GM18517 (cell line): ENCODE measurements around the gene PNPO.
"Not testable (repeated sequence)": the region's sequence is repeated elsewhere in the genome, so short reads cannot be mapped to it uniquely, and the experiment has no call there.

Source experiments
- ATAC-seq: cut with Tn5 transposase; IDR thresholded peaks from one replicate; pipeline ENCODE4 v1.9.1; 2021; ENCODE audit warnings: mild to moderate bottlenecking, moderate library complexity; ENCODE audit not compliant: unreplicated experiment

PNPO gene

DNA sequence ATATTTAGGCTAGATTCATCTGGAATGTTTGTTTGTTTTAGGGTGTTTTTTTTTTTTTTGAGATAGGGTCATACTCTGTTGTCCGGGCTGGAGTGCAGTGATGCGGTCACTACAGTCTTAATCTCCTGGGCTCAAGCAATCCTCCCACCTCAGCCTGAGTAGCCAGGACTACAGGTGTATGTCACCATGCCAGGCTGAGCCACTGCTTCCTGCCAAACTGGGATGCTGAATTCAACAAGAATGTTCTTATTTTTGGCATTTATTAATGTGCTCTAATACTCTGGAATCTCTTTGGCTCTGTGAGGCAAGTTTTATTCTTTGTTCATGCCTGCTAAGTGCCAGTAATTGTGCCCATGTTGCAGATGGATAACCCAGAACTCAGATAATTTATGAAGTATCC, 23.8 kb upstream of the PNPO start:
- no peak for ATAC-seq

DNA sequence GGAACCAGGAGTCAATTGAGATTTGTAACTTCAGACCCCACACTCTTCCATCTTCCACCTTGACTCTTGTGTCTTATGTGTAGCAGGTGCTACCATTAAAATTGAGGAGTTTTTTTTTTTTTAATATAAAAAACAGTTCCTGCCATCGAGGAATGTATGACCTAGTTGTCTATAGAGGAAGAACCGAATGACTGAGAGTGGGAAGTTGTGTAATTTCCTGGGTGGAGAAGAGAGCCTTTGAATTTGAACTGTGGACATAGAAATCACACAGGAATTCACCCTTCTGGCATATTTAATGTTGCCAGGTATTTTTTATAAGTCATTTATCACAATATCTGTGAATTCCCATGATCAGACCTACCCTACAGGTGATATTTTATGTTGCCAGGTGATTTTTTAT, 23.4 kb upstream of the PNPO start:
- no peak for ATAC-seq

DNA sequence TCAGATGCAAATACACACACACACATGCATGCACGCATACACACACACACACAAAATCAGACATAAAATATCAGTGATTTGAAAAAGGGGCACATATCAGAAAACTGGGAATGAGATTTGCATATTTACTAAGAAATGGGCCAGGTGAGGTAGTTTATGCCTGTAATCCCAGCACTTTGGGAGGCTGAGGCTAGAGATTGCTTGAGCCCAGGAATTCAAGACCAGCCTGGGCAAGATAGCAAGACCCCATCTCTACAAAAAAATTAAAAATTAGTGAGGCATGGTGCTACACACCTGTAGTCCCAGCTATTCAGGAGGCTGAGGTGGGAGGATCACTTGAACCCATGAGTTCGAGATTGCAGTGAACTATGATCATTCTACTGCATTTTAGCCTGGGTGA, 22.4 kb upstream of the PNPO start:
- ATAC-seq: no peak

DNA sequence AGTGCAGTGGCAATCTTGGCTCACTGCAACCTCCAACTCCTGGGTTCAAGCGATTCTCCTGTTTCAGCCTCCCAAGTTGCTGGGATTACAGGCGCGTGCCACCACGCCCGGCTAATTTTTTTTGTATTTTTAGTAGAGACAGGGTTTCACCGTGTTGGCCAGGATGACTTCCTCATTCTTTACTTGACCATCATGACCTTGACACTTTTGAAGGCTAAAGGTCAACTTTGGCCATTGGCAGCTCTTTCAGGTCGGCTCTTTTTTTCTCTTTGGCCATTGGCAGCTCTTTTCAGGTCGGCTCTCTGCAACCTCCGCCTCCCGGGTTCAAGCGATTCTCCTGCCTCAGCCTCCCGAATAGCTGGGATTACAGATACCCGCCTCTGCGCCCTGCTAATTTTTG, 21.5 kb upstream of the PNPO start:
- ATAC-seq: not testable (repeated sequence)

DNA sequence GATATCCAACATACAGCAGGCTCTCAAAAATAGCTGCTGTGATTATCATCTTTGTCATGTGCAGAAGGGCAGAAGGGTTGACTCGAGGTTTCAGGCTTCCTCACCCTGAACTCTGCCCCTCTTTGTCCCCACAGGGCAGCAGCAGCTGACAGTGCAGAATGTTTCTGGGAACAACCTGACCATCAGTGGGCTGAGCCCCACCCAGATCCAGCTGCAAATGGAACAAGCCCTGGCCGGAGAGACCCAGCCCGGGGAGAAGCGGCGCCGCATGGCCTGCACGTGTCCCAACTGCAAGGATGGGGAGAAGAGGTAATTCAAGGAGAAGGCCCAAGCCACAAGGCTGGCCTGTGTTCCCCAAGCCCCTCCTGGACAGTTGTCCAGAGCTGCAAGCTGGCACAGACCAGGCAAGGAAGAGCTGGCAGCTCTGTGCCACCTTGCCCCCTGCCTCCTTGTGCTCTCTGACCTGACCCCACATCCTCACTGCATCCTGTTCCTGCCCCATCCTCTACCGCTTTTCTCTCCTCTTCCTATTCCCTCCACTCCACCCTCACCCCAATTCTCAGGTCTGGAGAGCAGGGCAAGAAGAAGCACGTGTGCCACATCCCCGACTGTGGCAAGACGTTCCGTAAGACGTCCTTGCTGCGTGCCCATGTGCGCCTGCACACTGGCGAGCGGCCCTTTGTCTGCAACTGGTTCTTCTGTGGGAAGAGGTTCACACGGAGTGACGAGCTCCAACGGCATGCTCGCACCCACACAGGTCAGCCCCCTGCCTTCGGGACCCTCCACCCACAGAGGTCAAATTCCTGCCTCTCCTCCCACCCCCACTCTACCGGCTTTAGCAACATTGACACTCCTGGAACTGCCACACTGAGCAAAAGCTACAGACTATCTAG, 16.3 kb upstream of the PNPO start:
- no peak for ATAC-seq

DNA sequence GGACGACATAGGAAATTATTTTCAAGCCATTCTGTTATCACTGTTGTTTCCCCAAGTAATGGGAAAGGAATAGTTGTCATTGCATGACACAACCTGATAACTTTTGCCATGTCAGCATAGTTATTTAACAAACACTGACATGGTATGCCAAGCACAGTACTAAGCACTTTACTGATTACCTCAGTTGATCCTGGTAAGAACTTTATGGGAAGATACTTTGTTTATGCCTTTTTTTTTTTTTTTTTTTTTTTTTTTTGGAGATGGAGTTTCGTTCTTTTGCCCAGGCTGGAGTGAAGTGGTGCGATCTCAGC, 15.7 kb upstream of the PNPO start:
- no peak for ATAC-seq

DNA sequence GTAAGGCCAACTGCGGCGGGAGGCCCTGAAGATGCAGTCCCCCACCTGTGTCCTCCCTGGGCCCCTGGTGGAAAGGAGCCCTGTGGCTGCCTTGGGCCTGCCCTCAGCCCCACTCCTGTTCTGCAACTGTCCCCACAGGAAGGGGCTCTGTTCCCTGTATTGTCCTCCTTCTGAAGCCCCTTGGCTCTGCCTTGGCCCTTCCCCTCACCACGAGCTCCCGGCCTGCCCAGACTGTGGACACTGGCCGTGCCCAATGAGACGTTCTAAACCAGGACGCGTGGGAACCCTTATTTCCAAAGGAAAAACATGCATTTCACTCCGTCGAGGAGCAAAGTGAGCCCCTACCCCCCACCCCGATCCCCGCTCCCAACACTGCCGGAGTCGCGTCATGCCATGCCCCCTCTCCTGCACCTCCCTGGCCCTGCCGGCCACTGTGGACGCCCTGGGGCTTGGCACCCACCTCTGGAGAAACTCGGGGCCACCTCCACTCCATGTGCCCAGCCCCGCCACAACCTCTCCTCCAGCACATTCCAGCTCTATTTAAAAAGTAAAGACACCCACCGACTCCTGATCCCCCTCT, 13.5 kb upstream of the PNPO start:
- no peak for ATAC-seq

DNA sequence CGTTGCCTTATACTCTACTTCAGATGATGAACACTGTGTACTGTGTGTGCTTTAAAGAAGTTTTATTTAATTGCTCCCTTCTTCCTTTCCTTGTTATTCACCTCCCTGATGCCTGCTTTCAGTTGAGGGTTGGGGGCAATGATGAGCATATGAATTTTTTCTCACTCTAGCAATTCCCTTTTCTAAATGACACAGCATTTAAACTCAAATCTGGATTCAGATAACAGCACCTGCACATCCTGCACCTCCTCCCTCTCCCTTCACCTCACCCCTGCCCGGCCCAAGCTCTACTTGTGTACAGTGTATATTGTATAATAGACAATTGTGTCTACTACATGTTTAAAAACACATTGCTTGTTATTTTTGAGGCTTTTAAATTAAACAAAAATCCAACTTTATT, 13.0 kb upstream of the PNPO start:
- ATAC-seq: no peak

DNA sequence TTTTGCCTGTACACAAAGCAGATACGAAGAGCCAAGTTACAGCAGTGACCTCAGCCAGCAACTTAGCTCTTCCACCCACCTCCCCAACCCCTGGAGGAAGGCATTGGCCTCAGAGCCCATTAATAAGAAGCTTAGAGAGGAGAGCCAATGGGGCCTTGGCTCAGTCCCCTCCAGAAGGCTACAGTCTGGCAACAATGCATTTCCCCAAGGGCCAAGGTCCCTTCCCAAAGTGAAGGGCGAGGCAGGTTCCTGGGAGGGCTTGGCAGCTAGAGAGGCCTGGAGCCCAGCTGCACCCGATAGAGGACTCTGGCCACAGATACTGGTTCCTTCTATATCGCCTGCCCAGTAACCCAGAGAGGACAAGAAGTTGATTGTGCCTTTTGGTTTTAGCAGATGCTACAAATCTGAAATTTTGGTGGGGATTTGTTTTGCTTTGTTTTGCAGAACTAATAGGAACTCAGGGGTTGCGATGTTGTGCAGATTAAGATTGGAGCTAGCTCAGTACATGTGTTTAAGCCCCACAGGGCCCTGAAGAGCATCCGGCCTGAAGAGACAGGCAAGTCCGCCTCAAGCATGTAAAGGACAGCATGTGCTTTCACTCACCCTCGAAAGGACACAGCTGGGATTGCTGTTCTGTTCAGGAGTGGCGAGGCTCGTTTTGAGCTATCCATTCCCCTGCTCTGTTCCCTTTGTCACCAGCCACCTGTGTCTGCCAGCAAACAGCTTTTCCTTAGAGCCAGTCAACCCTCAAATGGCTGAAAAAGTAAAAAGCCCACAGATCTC, 12.0 kb upstream of the PNPO start:
- no peak for ATAC-seq

DNA sequence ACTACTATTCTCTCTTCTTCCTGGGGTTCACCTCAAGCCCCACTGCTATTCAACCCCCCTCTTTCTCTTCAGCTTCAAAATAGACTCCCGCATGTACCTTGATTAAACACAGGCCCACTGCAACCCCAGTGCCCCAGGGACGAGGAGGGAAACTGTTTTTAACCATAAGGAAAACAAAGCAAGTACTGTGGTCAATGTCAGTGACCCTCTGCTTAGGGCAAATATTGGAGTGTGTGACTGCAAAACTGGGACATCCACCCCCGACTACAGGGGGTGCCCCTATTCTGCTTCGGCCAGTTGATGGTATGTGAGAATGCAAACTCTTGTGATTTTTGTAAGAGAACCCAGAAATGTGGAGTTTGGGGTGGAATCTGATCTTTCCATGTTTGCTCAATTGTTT, 9.5 kb upstream of the PNPO start:
- no peak for ATAC-seq

DNA sequence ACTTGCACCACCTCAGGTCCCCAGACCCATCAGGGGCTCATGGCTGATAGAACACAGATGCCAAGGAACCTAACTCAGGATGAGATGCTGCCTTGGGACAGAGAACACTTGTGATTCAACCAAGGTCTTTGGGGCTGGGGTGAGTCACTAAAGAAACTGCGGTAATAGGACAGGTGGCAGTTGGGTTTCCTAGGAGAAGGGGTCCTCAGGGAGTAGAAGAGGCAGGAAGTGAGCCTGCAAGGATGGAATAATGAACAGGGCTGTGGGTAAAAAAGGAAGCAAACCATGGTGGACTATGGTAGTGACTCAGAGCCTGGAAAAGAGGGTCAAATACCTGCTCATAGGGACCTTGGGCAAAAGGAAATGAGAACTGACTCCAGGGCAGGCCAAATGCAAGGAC, 6.5 kb upstream of the PNPO start:
- no peak for ATAC-seq

DNA sequence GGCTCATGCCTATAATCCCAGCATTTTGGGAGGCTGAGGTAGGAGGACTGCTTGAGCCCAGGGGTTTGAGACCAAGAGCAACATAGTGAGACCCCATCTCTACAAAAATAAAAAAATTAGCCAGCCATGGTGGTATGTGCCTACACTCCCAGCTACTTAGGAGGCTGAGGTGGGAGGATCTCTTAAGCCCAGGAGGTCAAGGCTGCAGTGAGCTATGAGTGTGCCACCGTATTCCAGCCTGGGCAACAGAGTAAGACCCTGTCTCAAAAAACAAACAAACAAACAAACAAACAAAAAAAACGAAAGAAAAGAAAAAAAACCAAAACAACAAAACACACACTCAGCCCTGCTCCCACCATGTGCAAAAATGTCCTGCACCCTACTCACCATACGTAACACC, 5.9 kb upstream of the PNPO start:
- ATAC-seq: not testable (repeated sequence)

DNA sequence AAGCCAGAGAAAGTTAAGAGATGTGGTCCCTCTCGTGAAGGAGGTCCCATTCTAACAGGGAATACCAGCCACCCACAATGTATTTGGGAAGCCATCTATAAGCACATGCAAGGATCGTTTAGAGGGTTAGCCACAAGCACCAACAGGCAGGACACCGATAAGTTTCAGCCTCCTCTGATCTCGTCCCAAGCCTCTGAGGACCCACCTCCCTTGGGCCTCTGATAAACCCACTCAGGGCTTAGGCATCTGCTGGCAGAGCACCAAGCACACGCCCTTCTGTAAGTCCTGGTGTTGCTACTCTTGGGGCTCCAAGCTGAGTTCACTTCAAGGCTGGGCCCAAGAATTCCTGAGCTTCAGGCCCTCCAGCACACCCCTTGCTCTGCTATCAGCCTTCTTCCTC, 5.4 kb upstream of the PNPO start:
- no peak for ATAC-seq

DNA sequence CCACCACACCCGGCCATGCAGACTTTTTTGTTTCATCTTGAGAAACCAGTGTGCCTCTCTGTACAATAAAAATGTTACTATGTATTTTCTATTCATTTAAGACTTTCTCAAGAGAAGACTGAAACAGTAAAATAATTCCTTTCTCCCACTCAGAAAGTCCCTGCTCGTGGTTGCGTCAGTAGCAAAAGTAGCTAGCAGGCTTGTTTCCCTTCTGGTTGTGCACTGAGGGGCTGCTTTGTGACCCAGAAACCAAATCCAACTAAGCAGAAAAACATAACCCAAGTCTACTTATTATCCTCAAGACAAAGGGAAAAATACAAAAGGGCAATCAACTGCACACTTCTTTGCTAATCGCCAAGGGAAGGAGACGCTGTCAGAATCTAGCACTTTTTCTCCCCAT, 3.4 kb upstream of the PNPO start:
- no peak for ATAC-seq

DNA sequence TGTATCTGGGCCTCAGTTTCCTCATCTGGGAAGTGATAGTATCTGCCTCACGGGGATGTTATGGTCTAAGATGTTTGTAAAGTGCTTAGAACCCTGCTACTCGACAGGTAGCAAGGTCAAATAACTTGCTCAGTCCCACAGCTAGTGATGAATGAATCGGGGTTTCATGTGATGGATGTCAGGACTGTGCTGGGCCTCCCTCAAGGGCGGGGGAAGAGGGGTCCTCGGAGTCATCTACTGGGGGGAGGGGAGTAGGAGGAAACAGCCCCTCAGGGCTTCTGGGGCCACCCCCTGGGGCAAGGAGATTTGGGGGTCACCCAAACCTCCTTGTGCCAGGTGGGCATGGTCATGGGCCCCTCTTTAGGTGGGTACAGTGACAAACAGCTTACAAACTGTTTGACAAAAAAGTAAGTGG, 732 bp downstream of the PNPO start:
- ATAC-seq: no peak

DNA sequence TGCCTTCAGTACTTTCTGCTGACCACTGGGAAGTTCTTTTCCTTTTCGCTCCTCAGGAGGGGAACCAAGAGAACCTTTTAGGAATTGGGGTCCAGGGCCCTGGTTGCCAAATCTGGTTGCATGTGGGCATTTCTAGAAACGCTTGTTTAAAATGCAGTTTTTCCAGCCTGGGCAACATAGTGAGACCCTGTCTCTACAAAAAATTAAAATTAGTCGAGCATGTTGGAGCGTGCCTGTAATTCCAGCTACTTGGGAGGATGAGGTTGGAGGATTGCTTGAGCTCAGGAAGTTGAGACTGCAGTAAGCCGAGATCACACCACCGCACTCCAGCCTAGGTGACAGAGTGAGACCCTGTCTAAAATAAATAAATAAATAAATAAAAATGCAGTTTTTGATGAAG, 1.2 kb downstream of the PNPO start:
- ATAC-seq: no peak

DNA sequence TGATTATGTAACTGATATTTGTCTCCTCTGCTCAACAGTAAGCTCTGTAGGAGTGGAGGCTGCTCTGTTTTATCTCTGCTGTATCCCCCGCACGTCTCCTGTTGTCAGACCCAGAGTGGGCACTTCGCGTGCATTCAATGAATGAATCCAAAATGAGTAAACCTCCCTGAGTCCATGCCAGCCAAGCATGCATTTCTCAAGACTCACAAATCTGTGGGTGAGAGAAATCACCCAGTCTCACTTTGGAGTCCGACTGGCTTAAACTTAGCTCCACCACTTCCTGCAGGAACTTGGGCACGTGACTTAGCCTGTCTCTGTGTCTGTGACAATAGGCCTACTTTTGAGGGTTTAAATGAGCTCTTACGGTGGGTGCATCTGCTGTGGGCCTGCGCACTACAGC, 3.7 kb downstream of the PNPO start:
- no peak for ATAC-seq

DNA sequence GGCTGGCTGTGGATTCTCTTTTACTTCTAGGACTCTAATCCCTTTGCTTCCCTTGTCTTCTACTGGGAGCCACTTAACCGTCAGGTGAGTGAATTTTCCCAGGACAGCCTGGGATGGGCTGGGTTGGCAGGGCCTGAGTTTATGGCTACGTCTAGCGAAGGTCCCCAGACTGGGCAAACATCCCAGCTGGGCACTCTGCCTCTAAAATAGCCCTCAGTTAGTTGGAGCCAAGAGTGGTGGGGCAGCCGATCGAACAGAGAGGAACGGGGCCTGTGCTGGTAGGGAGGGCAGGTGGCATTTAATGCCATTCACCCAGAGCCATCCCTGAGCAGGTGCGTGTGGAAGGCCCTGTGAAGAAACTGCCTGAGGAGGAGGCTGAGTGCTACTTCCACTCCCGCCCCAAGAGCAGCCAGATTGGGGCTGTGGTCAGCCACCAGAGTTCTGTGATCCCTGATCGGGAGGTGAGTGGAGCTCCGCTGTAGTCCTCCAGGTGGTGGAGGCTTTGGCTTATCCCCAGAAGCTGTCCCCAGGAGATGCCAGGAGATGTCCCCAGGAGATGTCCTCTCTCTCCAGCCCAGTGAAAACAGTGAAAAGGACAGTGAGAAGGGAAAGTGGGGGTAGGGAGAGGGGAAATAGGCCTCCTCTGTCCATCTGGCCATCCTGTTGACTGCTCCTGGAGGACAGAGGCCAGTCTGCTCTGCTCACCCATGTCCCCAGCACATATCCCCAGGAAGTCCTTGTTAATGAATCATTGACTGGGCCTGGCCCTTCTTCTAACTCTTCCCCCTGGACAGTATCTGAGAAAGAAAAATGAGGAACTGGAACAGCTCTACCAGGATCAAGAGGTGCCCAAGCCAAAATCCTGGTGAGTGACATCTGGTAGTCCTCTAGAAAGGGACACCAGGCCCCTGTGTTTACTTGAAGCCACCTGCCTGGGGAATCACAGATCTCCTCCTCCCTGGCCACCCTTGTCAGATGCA, 4.4 kb downstream of the PNPO start:
- ATAC-seq: no peak

DNA sequence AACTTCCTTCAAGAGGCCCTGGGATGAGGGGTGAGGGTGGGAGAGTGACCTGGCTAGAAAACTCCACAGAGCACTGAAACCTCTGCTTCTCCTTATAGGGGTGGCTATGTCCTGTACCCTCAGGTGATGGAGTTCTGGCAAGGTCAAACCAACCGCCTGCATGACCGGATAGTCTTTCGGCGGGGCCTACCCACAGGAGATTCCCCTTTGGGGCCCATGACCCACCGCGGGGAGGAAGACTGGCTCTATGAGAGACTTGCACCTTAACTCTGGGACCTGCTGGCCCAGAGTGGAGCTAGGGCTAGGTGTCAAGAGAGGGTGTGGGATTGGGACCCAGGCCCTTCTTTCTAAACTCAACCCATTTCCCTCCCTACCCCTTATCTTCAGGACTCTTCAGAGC, 5.1 kb downstream of the PNPO start:
- ATAC-seq: no peak

DNA sequence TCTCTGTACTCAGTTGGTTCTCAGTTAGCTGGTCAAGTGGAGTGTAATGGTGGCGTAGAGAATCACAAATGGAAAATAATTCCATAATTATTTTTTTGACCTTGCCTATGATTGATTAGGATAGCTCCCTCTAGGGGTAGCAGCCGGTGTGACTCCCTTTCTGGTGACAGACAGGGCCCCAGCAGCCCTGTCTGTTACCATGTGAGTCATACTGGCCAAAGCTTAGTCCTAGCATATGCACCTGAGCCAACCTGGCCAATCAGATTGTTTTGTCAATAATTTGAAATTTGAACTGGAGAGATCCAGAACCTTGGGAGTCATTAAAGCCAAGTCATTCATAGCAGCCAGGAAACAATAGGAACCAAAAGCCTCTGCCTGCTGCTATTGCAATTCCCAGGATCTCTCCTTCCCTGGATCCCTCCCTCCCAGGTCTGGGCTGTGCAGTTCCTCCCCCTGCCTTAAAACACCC, 5.6 kb downstream of the PNPO start:
- ATAC-seq: peak; percentile 57

DNA sequence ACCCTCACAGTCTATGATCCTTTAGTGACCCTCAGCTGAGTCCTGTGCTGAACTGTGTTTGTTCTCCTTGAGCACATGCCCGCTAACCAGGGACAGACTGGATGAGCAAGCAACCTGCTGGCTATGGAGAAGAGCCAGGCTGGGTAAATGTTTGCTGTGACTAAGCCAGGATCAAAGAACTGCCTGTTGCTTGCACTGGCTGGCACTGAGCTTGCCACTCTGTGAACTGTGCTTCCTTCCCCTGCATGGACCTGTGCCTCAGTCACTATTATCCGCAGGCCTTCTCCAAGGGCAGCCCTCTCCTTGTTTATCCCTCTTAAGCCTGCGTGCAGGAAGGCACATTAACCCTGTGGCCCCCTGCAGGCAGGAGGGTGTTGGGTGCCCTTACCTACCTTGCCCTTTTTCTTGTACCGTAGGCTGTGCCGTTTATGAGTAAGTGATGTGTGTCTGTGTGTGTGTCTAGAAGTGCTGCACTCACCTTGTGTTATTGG, 7.4 kb downstream of the PNPO start:
- ATAC-seq: no peak
